DMS153 treated with DMSO at 0.1 percent for 48 hours (cell line): Measurements from ENCODE around the gene ABCC5.
"Not testable (repeated sequence)": the region's sequence is repeated elsewhere in the genome, so short reads cannot be mapped to it uniquely, and the experiment has no call there.

Source experiments
- DNase-seq: peaks from one replicate; lab custom pipeline; 2025; ENCODE audit not compliant: unreplicated experiment; lab: John Stamatoyannopoulos, UW

ABCC5 gene

GRCh38 chr3:184016811-184017671, 643 bp downstream of the ABCC5 start:
- DNase-seq = peak; percentile 26

- no peak for DNase-seq
These were observed 1.5 kb downstream of the ABCC5 start for GRCh38 chr3:184016169-184016570.

- DNase-seq = peak; percentile 18
These were observed 2.2 kb downstream of the ABCC5 start for GRCh38 chr3:184015381-184016019.

- no peak for DNase-seq
These were observed 5.5 kb downstream of the ABCC5 start for GRCh38 chr3:184011937-184012889.

- DNase-seq = no peak
These were observed 6.3 kb downstream of the ABCC5 start for GRCh38 chr3:184011230-184011876.

GRCh38 chr3:184008161-184008560, 9.5 kb downstream of the ABCC5 start:
- DNase-seq = no peak

- not testable (repeated sequence) for DNase-seq
These were observed 10.4 kb downstream of the ABCC5 start for GRCh38 chr3:184007143-184007813.

- DNase-seq = peak; percentile 96
These were observed 11.7 kb downstream of the ABCC5 start for GRCh38 chr3:184005941-184006507.

GRCh38 chr3:184004476-184004875, 13.2 kb downstream of the ABCC5 start:
- DNase-seq = no peak

GRCh38 chr3:184003187-184003967, 14.3 kb downstream of the ABCC5 start:
- no peak for DNase-seq

- no peak for DNase-seq
These were observed 15.2 kb downstream of the ABCC5 start for GRCh38 chr3:184002469-184002868.

- no peak for DNase-seq
These were observed 15.9 kb downstream of the ABCC5 start for GRCh38 chr3:184001761-184002160.

- DNase-seq = no peak
These were observed 26.3 kb downstream of the ABCC5 start for GRCh38 chr3:183991403-183991802.

- DNase-seq = no peak
These were observed 29.4 kb downstream of the ABCC5 start for GRCh38 chr3:183988216-183988790.

GRCh38 chr3:183987000-183987600, 30.6 kb downstream of the ABCC5 start:
- no peak for DNase-seq

- no peak for DNase-seq
These were observed 32.6 kb downstream of the ABCC5 start for GRCh38 chr3:183984749-183985729.

GRCh38 chr3:183984127-183984740, 33.5 kb downstream of the ABCC5 start:
- no peak for DNase-seq
